IMR-90 (cell line): ENCODE data around the gene SLC17A9. TPM values are rescaled to one million over a fixed set of nuclear protein-coding genes. Genes with fewer than 3 reads are reported as not detected.

Source experiments
- ATAC-seq: fragments of 200-7000 bp; cut with Tn5 transposase; 2 replicates; pipeline ENCODE4 v1.9.1; 2020; ENCODE audit warnings: low read depth, mild to moderate bottlenecking, moderate library complexity
- BruUV-seq: library from RNA; stranded (reverse); fragments of 400-500 nt; replicated peaks from 2 replicates; lab custom pipeline; 2021; lab: Mats Ljungman, UMichigan
- CTCF ChIA-PET: fragments of 300-600 bp; formaldehyde crosslinking; extraction: SDS; loops from one replicate; lab custom pipeline; 2021; ENCODE audit warnings: antibody characterized with exemption; lab: Yijun Ruan, JAX
- POLR2A ChIA-PET: fragments of 300-600 bp; sonication (Branson Sonifier 250); formaldehyde crosslinking; loops from one replicate; lab custom pipeline; 2022; ENCODE audit warnings: antibody characterized with exemption; ENCODE audit not compliant: unreplicated experiment; lab: Charles Lee
- DNase-seq: peaks from one replicate; pipeline ENCODE4 v3.0.0; 2013
- H2AFZ ChIP-seq: replicated peaks from 2 replicates; pipeline ENCODE3; 2013; ENCODE audit warnings: low read length, mild to moderate bottlenecking; ENCODE audit not compliant: poor library complexity
- H2AK5ac ChIP-seq: 2 replicates; pipeline ENCODE4 v1.6.1; 2013; ENCODE audit warnings: low read depth, low read length, inconsistent platforms
- H2AK9ac ChIP-seq: replicated peaks from 2 replicates; pipeline ENCODE3; 2013; ENCODE audit warnings: mild to moderate bottlenecking, low read depth, low read length, moderate library complexity; ENCODE audit not compliant: poor library complexity
- H2BK120ac ChIP-seq: 2 replicates; pipeline ENCODE4 v1.6.1; 2013; ENCODE audit warnings: low read depth, low read length, inconsistent platforms
- H2BK15ac ChIP-seq: 3 replicates; pipeline ENCODE4 v1.6.1; 2013; ENCODE audit warnings: low read depth, low read length, inconsistent platforms
- H2BK20ac ChIP-seq: 2 replicates; pipeline ENCODE4 v1.6.1; 2013; ENCODE audit warnings: low read depth, mild to moderate bottlenecking, inconsistent platforms, low read length, moderate library complexity
- H2BK5ac ChIP-seq: 2 replicates; pipeline ENCODE4 v1.6.1; 2013; ENCODE audit warnings: mild to moderate bottlenecking, low read depth, low read length, inconsistent platforms; ENCODE audit not compliant: poor library complexity, severe bottlenecking
- H3K14ac ChIP-seq: replicated peaks from 2 replicates; pipeline ENCODE4 v1.6.1; 2013; ENCODE audit warnings: low read depth, low read length, inconsistent platforms
- H3K18ac ChIP-seq: 2 replicates; pipeline ENCODE4 v1.6.1; 2013; ENCODE audit warnings: low read depth, low read length, control low read depth
- H3K23ac ChIP-seq: 2 replicates; pipeline ENCODE4 v1.6.1; 2013; ENCODE audit warnings: low read depth, low read length, inconsistent platforms
- H3K27ac ChIP-seq: 2 replicates; pipeline ENCODE4 v1.5.1; 2013; ENCODE audit warnings: mild to moderate bottlenecking, control low read depth, low read length; ENCODE audit not compliant: insufficient read depth
- H3K27me3 ChIP-seq: 2 replicates; pipeline ENCODE4 v1.6.1; 2013; ENCODE audit warnings: low read length; ENCODE audit not compliant: control insufficient read depth, insufficient read depth
- H3K36me3 ChIP-seq: 2 replicates; pipeline ENCODE4 v1.6.1; 2013; ENCODE audit warnings: low read length, mixed read lengths; ENCODE audit not compliant: control insufficient read depth, insufficient read depth
- H3K4ac ChIP-seq: 2 replicates; pipeline ENCODE4 v1.6.1; 2013; ENCODE audit warnings: low read depth, low read length, inconsistent platforms
- H3K4me1 ChIP-seq: 2 replicates; pipeline ENCODE4 v1.6.1; 2013; ENCODE audit warnings: low read length, mixed read lengths; ENCODE audit not compliant: control insufficient read depth, insufficient read depth
- H3K4me2 ChIP-seq: 2 replicates; pipeline ENCODE4 v1.6.1; 2013; ENCODE audit warnings: low read depth, mild to moderate bottlenecking, control low read depth, low read length, moderate library complexity
- H3K4me3 ChIP-seq: 2 replicates; pipeline ENCODE4 v1.5.1; 2013; ENCODE audit warnings: low read depth, mild to moderate bottlenecking, control low read depth, low read length, moderate library complexity; ENCODE audit not compliant: insufficient read depth
- H3K56ac ChIP-seq: 2 replicates; pipeline ENCODE4 v1.6.1; 2013; ENCODE audit warnings: low read length, inconsistent platforms; ENCODE audit not compliant: insufficient read depth; ENCODE audit errors: extremely low read depth
- H3K79me1 ChIP-seq, 2 experiments: 2 replicates each; pipeline ENCODE4 v1.6.1; 2013; ENCODE audit warnings: low read length in 2 of 2, inconsistent platforms in 1 of 2, low read depth in 1 of 2
- H3K9ac ChIP-seq: 2 replicates; pipeline ENCODE4 v1.6.1; 2013; ENCODE audit warnings: low read depth, low read length, control low read depth
- H3K9me1 ChIP-seq: 2 replicates; pipeline ENCODE4 v1.6.1; 2013; ENCODE audit warnings: low read length, inconsistent platforms; ENCODE audit not compliant: insufficient read depth
- H3K9me3 ChIP-seq: 2 replicates; pipeline ENCODE4 v1.6.1; 2013; ENCODE audit warnings: low read length; ENCODE audit not compliant: control insufficient read depth, insufficient read depth
- H4K20me1 ChIP-seq: 2 replicates; pipeline ENCODE4 v1.6.1; 2013; ENCODE audit warnings: low read length, inconsistent platforms; ENCODE audit not compliant: insufficient read depth
- H4K5ac ChIP-seq: 2 replicates; pipeline ENCODE4 v1.6.1; 2013; ENCODE audit warnings: mild to moderate bottlenecking, low read depth, low read length, control low read depth
- H4K8ac ChIP-seq, 2 experiments: 2 replicates each; pipeline ENCODE4 v1.6.1; 2013; ENCODE audit warnings: low read depth in 2 of 2, low read length in 2 of 2, control low read depth in 1 of 2, inconsistent platforms in 1 of 2
- H4K91ac ChIP-seq: 2 replicates; pipeline ENCODE4 v1.6.1; 2013; ENCODE audit warnings: low read depth, low read length, inconsistent platforms; ENCODE audit not compliant: insufficient read depth
- BHLHE40 ChIP-seq: fragments of 150-350 bp; IDR thresholded peaks from 2 replicates; pipeline ENCODE4 v1.6.1; 2016; ENCODE audit warnings: mild to moderate bottlenecking, low read depth, low read length
- CEBPB ChIP-seq: IDR thresholded peaks from 2 replicates; pipeline ENCODE4 v1.6.1; 2012; ENCODE audit warnings: low read depth, low read length, improper control_type of control experiment
- CHD1 ChIP-seq: IDR thresholded peaks from 2 replicates; pipeline ENCODE4 v1.6.1; 2012; ENCODE audit warnings: low read depth, low read length, improper control_type of control experiment
- CTCF ChIP-seq: conservative IDR thresholded peaks from 2 replicates; pipeline ENCODE4 v1.5.1; 2012; ENCODE audit warnings: mild to moderate bottlenecking, low read depth, low read length, improper control_type of control experiment
- ELK1 ChIP-seq: fragments of 150-350 bp; IDR thresholded peaks from 2 replicates; pipeline ENCODE4 v1.6.1; 2016; ENCODE audit warnings: low read depth, mild to moderate bottlenecking, low read length, moderate library complexity, borderline replicate concordance
- FOS ChIP-seq: fragments of 150-350 bp; IDR thresholded peaks from 2 replicates; pipeline ENCODE4 v1.6.1; 2016; ENCODE audit warnings: low read depth, low read length
- MAFK ChIP-seq: IDR thresholded peaks from 2 replicates; pipeline ENCODE4 v1.6.1; 2012; ENCODE audit warnings: low read depth, low read length, improper control_type of control experiment
- MAZ ChIP-seq: IDR thresholded peaks from 2 replicates; pipeline ENCODE4 v1.6.1; 2012; ENCODE audit warnings: low read depth, mild to moderate bottlenecking, low read length, improper control_type of control experiment, moderate library complexity, borderline replicate concordance
- MXI1 ChIP-seq: IDR thresholded peaks from 2 replicates; pipeline ENCODE4 v1.6.1; 2012; ENCODE audit warnings: low read depth, mild to moderate bottlenecking, low read length, moderate library complexity, borderline replicate concordance
- NFE2L2 ChIP-seq: fragments of 150-350 bp; IDR thresholded peaks from 2 replicates; pipeline ENCODE4 v1.6.1; 2016; ENCODE audit warnings: low read depth, mild to moderate bottlenecking, low read length
- POLR2A ChIP-seq: IDR thresholded peaks from 2 replicates; pipeline ENCODE4 v1.6.1; 2012; ENCODE audit warnings: mild to moderate bottlenecking, low read depth, low read length
- RAD21 ChIP-seq: IDR thresholded peaks from 2 replicates; pipeline ENCODE4 v1.6.1; 2012; ENCODE audit warnings: low read length, improper control_type of control experiment
- RCOR1 ChIP-seq: IDR thresholded peaks from 2 replicates; pipeline ENCODE4 v1.6.1; 2012; ENCODE audit warnings: mild to moderate bottlenecking, low read length, improper control_type of control experiment; ENCODE audit not compliant: insufficient replicate concordance
- RFX5 ChIP-seq: IDR thresholded peaks from 2 replicates; pipeline ENCODE4 v1.8.0; 2012; ENCODE audit warnings: low read depth, mild to moderate bottlenecking, low read length, moderate library complexity
- SMC3 ChIP-seq: fragments of 150-350 bp; IDR thresholded peaks from 2 replicates; pipeline ENCODE4 v1.6.1; 2016; ENCODE audit warnings: low read depth, mild to moderate bottlenecking, antibody characterized with exemption, low read length, moderate library complexity
- USF2 ChIP-seq: fragments of 150-350 bp; IDR thresholded peaks from 2 replicates; pipeline ENCODE4 v1.6.1; 2017; ENCODE audit warnings: mild to moderate bottlenecking, antibody characterized with exemption, low read length, low read depth
- WGBS, 2 experiments: methylation state at CpG; one replicate each; pipeline versions ENCODE4 v1.1.5 to v1.1.7; 2013; ENCODE audit warnings: missing lambda C conversion rate in 2 of 2; ENCODE audit not compliant: insufficient read length in 1 of 2; ENCODE audit errors: extremely low coverage in 2 of 2; 5-methylcytosine and 5-hydroxymethylcytosine counted together
- dilution Hi-C: fragments of 300-500 bp; cut with HindIII; formaldehyde crosslinking; loops from one replicate; pipeline ENCODE4 v1.14.3; 2018; ENCODE audit warnings: low sequenced_read_pairs; ENCODE audit not compliant: unreplicated experiment
- in situ Hi-C: fragments of 300-500 bp; cut with MboI; formaldehyde crosslinking; loops from 3 replicates; pipeline ENCODE4 v1.14.3; 2019; ENCODE audit warnings: low sequenced_read_pairs, inconsistent platforms, mixed read lengths
- intact Hi-C: fragments of 100-400 bp; cut with micrococcal nuclease; formaldehyde crosslinking; loops from 2 replicates; pipeline ENCODE4 v1.10.0; 2022
- polyA plus RNA-seq, 3 experiments: library from polyadenylated mRNA; depleted of rRNA; stranded (reverse); fragments of >200 nt; gene quantifications; 2 replicates each; pipeline ENCODE4 v1.2.3, GENCODE V29; 2012; ENCODE audit warnings: low replicate concordance in 1 of 3
- total RNA-seq: library from RNA; depleted of rRNA; stranded (reverse); fragments of >200 nt; gene quantifications from 2 replicates; pipeline ENCODE4 v1.2.3, GENCODE V29; 2012

Gene SLC17A9
- total and polyA plus RNA-seq, 2 of the 4 experiments (the other 2 are of a cell fraction), result 2.2 to 14.4 TPM

GRCh38 chr20:62965363-62965771 is 12.9 kb downstream of the SLC17A9 start:
- TF ChIP-seq MAZ (no peak), MAFK (no peak), CHD1 (no peak), SMC3 (no peak), FOS (no peak), RFX5 (no peak), BHLHE40 (no peak), CTCF (no peak), USF2 (no peak), RCOR1 (no peak), POLR2A (no peak), CEBPB (no peak), NFE2L2 (no peak), RAD21 (no peak), MXI1 (no peak), ELK1 (no peak)
- Histone ChIP-seq H3K23ac (no peak overlapping the region), H4K91ac (no peak overlapping the region), H2BK20ac (no peak overlapping the region), H4K8ac (no peak overlapping the region), H2BK120ac (no peak overlapping the region), H3K9ac (no peak overlapping the region), H3K14ac (no peak overlapping the region), H2BK5ac (no peak overlapping the region), H3K36me3 (no peaks in the 10 kb centered on the region), H3K9me3 (no peaks in the 10 kb centered on the region), H2AK9ac (no peak overlapping the region), H3K4ac (no peak overlapping the region), H2BK15ac (no peak overlapping the region), H3K18ac (no peak overlapping the region), H3K27ac (no peak overlapping the region), H3K9me1 (no peaks in the 10 kb centered on the region), H3K79me1 (no peaks in the 10 kb centered on the region), H3K27me3 (peaks cover 28% of the 10 kb centered on the region), H4K5ac (no peak overlapping the region), H3K4me1 (no peaks in the 10 kb centered on the region), H3K56ac (no peak overlapping the region), H2AFZ (no peak overlapping the region), H4K20me1 (no peaks in the 10 kb centered on the region), H3K4me2 (no peak overlapping the region), H2AK5ac (no peak overlapping the region), H3K4me3 (no peak overlapping the region)
- DNase-seq (no peak), ATAC-seq (no peak)
- no TSS peak for BruUV-seq
- 64% methylated on average over 12 of the region's 19 CpGs; no CpG with 5 or more reads in 1 of the 2 experiments for WGBS, 2 experiments
- POLR2A ChIA-PET, result no interaction called here
- intact Hi-C loops, result no loop called here
- in situ Hi-C loops, result no loop called here
- CTCF ChIA-PET, result no interaction called here
- dilution Hi-C loops, result no loop called here
